GM21825 (cell line): ENCODE measurements around the gene SLC9B2.
"Not testable (repeated sequence)": the region's sequence is repeated elsewhere in the genome, so short reads cannot be mapped to it uniquely, and the experiment has no call there.

Experiments used
- ATAC-seq: cut with Tn5 transposase; IDR thresholded peaks from one replicate; pipeline ENCODE4 v1.9.1; 2021; ENCODE audit warnings: mild to moderate bottlenecking, moderate library complexity; ENCODE audit not compliant: unreplicated experiment

SLC9B2 gene

DNA sequence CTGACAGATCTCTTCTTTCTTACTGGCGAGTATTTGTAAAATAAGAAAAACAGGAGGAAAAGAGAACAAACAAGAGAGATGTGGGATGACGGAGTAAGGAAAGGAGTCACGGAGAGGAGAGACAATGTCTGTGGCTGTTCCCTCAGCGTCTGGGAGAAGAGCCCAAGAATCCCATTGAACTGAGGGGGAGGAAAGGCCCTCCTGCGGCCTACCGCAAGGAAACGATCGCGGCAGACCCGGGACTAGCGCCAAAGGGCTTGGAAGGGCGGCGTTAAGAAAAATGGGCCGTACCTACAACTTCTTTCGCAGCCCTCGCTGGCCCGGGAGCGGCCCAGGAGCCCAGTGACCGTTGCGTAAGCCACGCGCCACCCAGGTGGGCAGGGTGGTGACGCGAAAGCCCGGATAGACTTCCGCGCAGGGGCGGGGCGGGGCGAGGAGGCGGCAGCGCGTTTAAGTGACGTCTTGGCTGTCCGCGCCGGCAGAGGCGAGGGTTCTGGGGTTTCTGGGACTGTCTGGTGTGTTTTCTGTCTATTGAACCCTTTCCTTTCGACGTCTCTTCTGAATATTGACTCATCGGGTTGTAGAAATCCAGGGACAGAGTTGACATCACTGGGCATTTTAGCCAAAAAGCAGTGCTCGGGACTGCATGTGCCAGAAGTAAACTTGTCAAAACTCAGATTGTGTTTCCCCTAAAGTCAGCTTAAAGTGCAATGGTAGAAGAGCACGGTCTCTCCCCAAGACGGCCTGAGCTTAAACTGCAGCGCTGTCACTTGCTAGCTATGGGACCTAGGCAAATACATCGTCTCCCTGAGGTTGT, 57.0 kb downstream of the SLC9B2 start, which contains the start of gene SLC9B1:
Gene SLC9B1, minus strand, starts transcription at position 398 of the 817 bp plus-strand sequence. CDS start 27,994 bp downstream, outside the sequence.
- peak; percentile 99 for ATAC-seq

DNA sequence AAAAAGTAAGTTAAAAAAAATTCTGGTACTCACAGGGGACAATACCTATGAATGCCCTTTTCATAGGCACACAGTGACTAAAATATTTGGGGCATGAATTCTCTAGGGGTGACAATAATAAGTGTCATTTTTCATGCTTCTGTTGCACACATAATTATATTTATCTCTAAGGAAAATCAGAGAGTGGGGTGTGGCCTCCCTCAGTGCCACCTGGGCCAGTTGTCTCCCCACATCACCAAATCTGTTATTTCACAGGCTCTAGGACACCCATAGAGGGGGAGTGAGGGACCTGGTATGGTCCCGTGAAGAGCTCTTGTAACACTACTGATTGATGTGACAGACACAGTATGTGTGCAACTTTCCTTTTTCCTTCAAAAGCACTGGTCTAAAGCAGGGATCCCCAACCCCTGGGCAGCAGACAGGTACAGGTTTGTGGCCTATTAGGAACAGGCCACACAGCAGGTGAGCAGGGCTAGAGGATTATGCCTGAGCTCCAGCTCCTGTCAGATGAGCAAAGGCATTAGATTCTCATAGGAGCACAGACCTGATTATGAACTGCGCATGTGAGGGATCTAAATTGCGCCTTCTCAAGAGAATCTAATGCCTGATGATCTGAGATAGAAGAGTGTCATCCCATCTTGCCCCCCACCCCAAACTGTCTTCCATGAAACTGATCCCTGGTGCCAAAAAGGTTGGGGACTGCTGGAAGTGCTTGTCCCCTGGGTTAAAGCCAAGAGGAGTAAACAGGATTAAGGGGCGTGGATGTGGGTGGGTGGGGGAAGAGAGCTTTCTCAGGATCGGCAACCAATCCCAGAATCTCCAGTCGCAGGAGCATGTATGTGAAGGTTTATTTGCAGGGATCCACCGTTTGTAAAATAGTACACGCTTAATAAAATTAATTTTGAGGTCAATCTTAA, 57.9 kb downstream of the SLC9B2 start:
- no peak for ATAC-seq

DNA sequence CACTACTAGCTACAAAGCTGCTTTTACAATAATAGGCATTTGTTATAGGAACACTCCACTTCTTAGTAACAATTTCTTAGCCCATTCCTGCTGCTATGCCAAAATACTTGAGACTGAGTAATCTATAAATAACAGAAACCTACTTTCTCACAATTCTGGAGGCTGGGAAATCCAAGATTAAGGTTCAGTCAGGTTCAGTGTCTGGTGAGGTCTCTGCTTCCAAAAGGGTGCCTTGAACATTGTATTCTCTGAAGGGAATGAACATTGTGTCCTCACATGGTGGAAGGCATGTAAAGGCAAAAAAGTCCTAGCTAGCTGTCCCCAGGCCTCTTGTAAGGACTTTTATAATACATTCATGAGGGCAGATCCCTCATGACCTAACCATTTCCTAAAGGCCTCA, 64.0 kb downstream of the SLC9B2 start:
- no peak for ATAC-seq

DNA sequence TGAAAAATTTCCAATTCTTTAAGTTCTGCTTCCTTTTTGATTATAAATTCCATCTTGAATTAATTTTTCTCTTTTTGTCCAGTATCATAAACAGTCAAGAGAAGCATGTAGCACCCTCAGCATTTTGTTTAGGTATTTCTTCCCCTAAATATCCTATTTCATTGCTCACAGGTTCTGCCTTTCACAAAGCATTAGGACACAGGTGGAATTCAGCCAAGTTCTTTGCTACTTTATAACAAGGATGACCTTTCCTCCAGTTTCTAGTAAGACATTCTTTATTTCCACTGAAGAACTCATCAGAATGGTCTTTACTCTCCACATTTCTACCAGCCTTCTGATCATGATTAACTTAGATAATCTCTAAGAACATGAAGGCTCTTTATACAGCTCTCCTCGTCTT, 64.5 kb downstream of the SLC9B2 start:
- ATAC-seq = no peak

DNA sequence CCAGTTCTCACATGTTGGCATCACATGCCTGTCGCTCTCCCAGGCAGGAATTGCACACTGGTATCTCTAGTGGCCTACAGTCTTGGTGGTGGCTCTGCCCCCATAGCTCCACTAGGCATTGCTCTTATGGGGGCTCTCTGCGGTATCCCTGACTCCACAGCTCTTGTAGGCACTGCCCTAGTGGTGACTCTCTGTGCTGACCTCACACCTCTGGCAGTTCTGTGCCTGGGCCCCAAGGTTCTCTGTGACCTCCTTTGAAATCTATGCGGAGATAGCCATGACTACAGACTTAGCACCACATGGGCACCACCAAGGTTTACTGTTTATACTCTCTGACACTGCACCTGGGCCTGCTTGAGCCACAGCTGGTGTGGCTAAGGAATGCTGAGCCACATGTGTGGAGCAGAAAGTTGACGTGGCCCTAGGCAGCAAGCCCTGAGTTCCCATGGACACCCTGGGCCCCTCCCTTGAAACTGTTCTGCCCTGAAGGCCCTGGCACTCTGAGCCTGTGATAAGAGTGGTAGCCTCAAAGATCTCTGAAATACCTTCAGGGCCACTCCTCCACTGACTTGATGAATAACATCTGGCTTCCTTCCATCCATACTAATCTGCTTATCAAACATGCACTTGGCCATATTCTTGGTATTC, 65.1 kb downstream of the SLC9B2 start:
- ATAC-seq = no peak

DNA sequence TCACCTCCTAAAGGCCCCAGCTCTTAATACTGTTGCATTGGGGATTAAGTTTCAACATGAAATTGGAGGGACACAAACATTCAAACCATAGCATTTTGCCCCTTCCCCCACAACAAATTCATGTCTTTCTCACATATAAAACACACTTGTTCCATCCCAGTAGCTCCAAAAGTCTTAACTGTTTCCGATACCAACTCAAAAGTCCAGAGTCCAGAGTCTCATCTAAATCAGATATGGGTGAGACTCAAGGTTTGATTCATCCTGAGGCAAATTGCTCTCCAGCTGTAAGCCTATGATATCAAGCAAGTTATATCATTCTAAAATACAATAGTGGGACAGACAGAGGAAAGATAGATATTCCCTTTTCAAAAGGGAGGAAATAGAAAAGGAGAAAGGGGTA, 65.8 kb downstream of the SLC9B2 start:
- no peak for ATAC-seq

DNA sequence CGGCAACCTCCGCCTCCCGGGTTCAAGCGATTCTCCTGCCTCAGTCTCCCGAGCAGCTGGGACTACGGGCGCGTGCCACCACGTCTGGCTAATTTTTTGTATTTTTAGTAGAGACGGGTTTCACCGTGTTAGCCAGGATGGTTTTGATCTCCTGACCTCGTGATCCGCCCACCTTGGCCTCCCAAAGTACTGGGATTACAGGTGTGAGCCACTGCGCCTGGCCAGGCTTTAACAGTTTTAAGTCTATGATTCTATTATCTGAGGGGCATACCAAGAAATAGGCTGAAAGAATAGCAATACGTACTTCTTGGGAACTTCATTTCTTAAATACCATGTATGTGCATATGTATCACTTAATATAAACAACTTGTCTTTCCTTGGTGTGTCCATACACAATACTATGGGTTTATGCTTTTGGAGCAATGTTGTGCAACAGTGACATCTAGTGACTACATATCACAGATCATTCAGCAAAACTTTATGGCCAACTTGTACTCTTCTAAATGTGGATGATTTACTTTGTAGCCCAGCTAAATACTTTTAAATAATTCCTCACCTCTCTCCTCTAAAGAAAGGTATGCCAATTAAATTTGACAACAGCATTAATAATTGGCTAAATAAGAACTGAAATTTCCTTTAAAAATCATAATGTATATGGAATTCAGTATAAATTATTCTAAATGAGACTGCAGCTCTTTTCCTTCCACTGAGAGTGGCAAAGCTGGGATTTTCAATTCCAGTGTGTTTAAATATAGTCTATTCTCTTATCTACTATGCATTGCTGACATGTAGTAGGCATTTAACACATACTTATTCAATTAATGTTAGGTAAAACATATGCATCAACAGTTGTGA, 67.5 kb downstream of the SLC9B2 start:
- ATAC-seq = peak; percentile 79

DNA sequence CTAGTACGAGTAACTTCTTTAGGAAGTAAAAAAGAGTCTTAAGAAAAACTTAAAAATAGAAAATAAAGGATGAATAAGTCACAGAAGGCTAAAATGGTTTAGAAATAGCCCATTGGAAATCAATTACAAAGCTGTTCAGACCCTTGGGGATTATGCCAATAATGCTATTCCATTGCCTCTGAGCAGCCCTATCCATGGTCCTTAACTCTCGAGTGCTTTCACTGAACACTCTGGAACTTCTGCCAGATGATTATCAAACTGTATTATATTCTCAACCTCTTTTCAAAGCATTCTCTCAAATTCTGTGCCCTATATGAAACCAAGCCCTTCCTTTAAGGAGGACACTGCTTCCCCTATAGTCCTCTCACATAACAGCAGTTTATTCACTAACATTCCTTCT, 74.0 kb downstream of the SLC9B2 start:
- ATAC-seq = no peak

DNA sequence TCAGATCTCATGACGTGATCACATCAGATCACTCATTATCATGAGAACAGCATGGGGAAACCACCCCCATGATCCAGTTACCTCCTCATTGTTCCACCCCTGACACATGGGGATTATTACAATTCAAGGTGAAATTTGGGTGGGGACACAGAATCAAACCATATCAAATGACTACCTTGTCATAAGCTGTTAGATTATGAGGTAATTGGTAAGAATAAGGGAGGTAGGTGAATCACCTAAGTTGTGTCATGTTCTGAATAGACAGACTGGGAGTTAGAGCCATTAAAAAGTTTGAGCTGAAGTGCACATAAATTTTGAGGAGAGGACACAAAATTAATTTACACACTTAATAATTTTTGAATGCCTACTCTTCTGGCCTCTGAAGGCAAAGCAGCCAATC, 81.8 kb downstream of the SLC9B2 start:
- no peak for ATAC-seq

DNA sequence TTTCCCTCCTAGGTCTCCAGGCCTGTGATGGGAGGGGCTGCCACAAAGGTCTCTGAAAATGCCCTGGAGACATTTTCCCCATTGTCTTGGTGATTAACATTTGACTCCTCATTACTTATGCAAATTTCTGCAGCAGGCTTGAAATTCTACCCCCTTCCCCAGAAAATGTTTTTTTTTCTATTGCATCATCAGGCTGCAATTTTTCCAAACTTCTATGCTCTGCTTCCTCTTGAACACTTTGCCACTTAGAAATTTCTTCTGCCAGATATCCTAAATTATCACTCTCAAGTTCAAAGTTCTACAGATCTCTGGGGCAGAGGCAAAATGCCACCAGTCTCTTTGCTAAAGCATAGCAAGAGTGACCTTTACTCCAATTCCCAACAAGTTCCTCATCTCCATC, 82.6 kb downstream of the SLC9B2 start:
- not testable (repeated sequence) for ATAC-seq

DNA sequence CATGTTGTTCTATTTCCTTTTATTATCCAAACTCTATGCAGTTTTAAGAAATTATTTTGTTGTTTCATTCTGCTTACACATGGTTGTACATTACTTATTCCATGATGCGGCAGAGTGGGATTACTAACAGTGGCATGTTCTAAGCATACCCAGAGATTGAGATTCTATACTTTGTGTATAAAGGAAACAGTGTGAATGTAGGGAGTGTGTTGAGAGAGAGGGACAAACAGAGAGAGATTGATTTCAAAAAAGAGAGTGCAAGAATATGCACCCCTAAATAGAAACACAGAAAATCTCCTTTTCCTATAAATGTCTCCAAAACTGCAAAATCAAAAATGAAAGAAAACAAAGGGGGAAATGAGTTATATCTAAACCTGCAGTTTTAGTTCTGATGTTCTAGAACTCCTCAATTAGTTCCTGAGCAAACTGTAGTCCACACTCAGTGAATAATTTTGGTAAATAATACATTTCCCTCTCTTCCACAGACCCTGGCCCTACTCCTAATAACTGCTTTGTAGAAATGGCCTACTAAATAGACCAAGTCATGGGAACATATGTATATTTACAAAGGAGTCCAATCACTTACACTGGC, 88.0 kb downstream of the SLC9B2 start:
- no peak for ATAC-seq

DNA sequence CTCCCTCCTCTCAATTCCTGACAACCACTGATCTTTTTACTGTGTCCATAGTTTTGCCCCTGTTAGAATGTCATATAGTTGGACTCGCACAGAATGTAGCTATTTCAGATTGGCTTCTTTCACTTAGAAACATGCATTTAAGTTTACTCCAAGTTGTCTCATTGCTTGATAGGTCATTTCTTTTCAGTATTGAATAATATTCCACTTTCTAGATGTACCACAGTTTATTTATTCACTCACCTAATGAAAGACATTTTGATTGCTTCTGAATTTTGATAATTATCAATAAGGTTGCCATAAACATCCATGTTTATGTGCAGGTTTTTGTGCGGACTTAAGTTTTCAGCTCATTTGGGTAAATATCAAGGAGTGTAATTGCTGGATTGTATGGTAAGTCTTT, 95.6 kb downstream of the SLC9B2 start:
- ATAC-seq = no peak
